Erythroblast (primary cell): ENCODE data around the gene GTF2IRD1.

ENCODE experiments used
- GATA1 ChIP-seq: IDR thresholded peaks from 2 replicates; pipeline ENCODE4 v1.6.1; 2011; ENCODE audit warnings: low read depth, mild to moderate bottlenecking, control low read depth, low read length, moderate library complexity
- POLR2A ChIP-seq: IDR thresholded peaks from 2 replicates; pipeline ENCODE4 v1.6.1; 2011; ENCODE audit warnings: mild to moderate bottlenecking, low read length

DNA sequence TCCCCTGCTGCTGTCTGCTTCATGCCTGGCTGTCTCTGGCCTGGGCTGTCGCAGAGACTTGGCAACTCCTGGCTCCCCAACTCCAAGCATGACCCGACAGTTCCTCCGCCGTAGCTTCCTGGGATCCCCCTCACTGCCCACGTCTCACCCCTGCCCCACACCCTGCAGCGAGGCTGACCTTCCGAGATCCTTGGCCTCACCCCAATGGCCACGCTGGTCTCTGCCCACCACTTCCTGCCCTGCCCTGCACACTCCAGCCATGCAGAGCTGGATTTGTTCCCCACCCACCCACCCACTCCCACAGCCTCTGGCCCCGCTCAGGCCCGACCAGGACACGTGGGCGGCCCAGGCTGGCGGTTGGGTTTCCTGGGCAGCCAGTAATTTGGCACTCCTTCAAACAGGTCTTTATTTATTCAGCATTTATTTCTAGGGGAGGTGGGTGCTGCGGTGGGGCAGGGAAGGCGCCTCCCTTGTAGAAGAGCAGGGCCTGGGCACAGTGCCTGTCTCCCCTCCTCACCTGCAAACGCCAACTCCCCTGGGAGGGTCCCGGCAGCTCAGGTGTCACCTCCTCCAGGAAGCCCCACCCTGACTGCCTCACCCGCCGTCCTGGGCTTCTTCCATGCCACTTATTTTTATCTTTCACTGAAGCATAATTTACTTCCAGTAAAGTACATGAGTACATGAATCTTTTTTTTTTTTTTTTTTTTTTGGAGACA lies 25.5 kb downstream of the GTF2IRD1 start:
- TF ChIP-seq POLR2A = no peak
- TF ChIP-seq GATA1 = no peak
